DMS53 treated with DMSO at 0.1 percent for 48 hours (cell line): ENCODE results near the gene SEC61A1.

ENCODE experiments used
- DNase-seq: peaks from one replicate; lab custom pipeline; 2025; ENCODE audit not compliant: unreplicated experiment; lab: John Stamatoyannopoulos, UW

SEC61A1 gene

GRCh38 chr3:128051837-128052594 is at the start of gene SEC61A1:
Gene SEC61A1 (plus strand): TSS chr3:128052437. CDS start chr3:128052553, 116 bp downstream.
- peak; percentile 75 for DNase-seq

GRCh38 chr3:128004661-128005060 is 47.6 kb upstream of the SEC61A1 start:
- no peak for DNase-seq

GRCh38 chr3:128006061-128007032 is 45.9 kb upstream of the SEC61A1 start:
- DNase-seq = no peak

GRCh38 chr3:128007033-128007424 is 45.2 kb upstream of the SEC61A1 start:
- no peak for DNase-seq

- DNase-seq = no peak
Measured at GRCh38 chr3:128009952-128010846, 42.0 kb upstream of the SEC61A1 start.

- DNase-seq = peak; percentile 64
Measured at GRCh38 chr3:128011140-128011539, 41.1 kb upstream of the SEC61A1 start.

- DNase-seq = no peak
Measured at GRCh38 chr3:128012050-128012449, 40.2 kb upstream of the SEC61A1 start.

- DNase-seq = no peak
Measured at GRCh38 chr3:128014548-128014947, 37.7 kb upstream of the SEC61A1 start.

- DNase-seq = no peak
Measured at GRCh38 chr3:128016502-128016901, 35.7 kb upstream of the SEC61A1 start.

- DNase-seq = no peak
Measured at GRCh38 chr3:128021768-128022372, 30.4 kb upstream of the SEC61A1 start.

- no peak for DNase-seq
Measured at GRCh38 chr3:128033102-128033501, 19.1 kb upstream of the SEC61A1 start.

GRCh38 chr3:128036119-128036518 is 16.1 kb upstream of the SEC61A1 start:
- peak; percentile 74 for DNase-seq

GRCh38 chr3:128040041-128040440 is 12.2 kb upstream of the SEC61A1 start:
- no peak for DNase-seq

- DNase-seq = no peak
Measured at GRCh38 chr3:128040660-128041059, 11.6 kb upstream of the SEC61A1 start.

GRCh38 chr3:128041344-128041743 is 10.9 kb upstream of the SEC61A1 start:
- no peak for DNase-seq

- no peak for DNase-seq
Measured at GRCh38 chr3:128050597-128050996, 1.6 kb upstream of the SEC61A1 start.

GRCh38 chr3:128051459-128051836 is 789 bp upstream of the SEC61A1 start:
- peak; percentile 25 for DNase-seq

GRCh38 chr3:128052595-128053351 is 536 bp downstream of the SEC61A1 start:
- no peak for DNase-seq

- no peak for DNase-seq
Measured at GRCh38 chr3:128053614-128054013, 1.4 kb downstream of the SEC61A1 start.

GRCh38 chr3:128054367-128054766 is 2.1 kb downstream of the SEC61A1 start:
- DNase-seq = no peak
